Measurements from ENCODE around the gene FUOM.
"Not testable (repeated sequence)": the region's sequence is repeated elsewhere in the genome, so short reads cannot be mapped to it uniquely, and the experiment has no call there.

The FUOM gene

GRCh38 chr10:133379152-133379800 is 21.5 kb upstream of the FUOM start, which contains the start of gene PAOX:
PAOX (plus strand) TSS chr10:133379262; CDS start chr10:133379317, 55 bp downstream.
- H3K4me3 ChIP-seq (replicated peaks; ENCODE audit: low read depth, low read length): peak within 1 kb of the TSS; percentile 47
- DNase-seq (ENCODE audit: extremely low read depth, low read depth): no peak
- TF ChIP-seq CTCF (IDR thresholded peaks at IDR 0.05; ENCODE audit: low read depth, low read length, missing control alignments): no peak

GRCh38 chr10:133378251-133379096 is 20.7 kb upstream of the FUOM start:
- H3K4me3 ChIP-seq (replicated peaks; ENCODE audit: low read depth, low read length): peak overlapping the region; percentile 47
- no peak for TF ChIP-seq CTCF (IDR thresholded peaks at IDR 0.05; ENCODE audit: low read depth, low read length, missing control alignments)
- no peak for DNase-seq (ENCODE audit: extremely low read depth, low read depth)

GRCh38 chr10:133377818-133378250 is 20.0 kb upstream of the FUOM start:
- no peak for TF ChIP-seq CTCF (IDR thresholded peaks at IDR 0.05; ENCODE audit: low read depth, low read length, missing control alignments)
- peak overlapping the region; percentile 47 for H3K4me3 ChIP-seq (replicated peaks; ENCODE audit: low read depth, low read length)
- DNase-seq (ENCODE audit: extremely low read depth, low read depth): no peak

GRCh38 chr10:133377025-133377817 is 19.4 kb upstream of the FUOM start:
- no peak for DNase-seq (ENCODE audit: extremely low read depth, low read depth)
- H3K4me3 ChIP-seq (replicated peaks; ENCODE audit: low read depth, low read length): no peak overlapping the region
- no peak for TF ChIP-seq CTCF (IDR thresholded peaks at IDR 0.05; ENCODE audit: low read depth, low read length, missing control alignments)

GRCh38 chr10:133376183-133376582 is 18.4 kb upstream of the FUOM start:
- DNase-seq (ENCODE audit: extremely low read depth, low read depth): not testable (repeated sequence)

GRCh38 chr10:133375357-133376115 is 17.7 kb upstream of the FUOM start:
- no peak for DNase-seq (ENCODE audit: extremely low read depth, low read depth)
- TF ChIP-seq CTCF (IDR thresholded peaks at IDR 0.05; ENCODE audit: low read depth, low read length, missing control alignments): no peak
- H3K4me3 ChIP-seq (replicated peaks; ENCODE audit: low read depth, low read length): no peak overlapping the region

More at GRCh38 chr10:133376183-133376582, 18.4 kb upstream of the FUOM start:
- not testable (repeated sequence) for H3K4me3 ChIP-seq (replicated peaks; ENCODE audit: low read depth, low read length)
